Calu3 (cell line): ENCODE measurements around the gene PPME1. TPM values are rescaled to one million over a fixed set of nuclear protein-coding genes. Genes with fewer than 3 reads are reported as not detected.
A peak's percentile ranks its signal among the peaks of the same experiment; 100 is the strongest.

Experiments
- BruUV-seq: library from RNA; stranded (reverse); fragments of 400-500 nt; replicated peaks from 2 replicates; lab custom pipeline; 2021; lab: Mats Ljungman, UMichigan
- CTCF ChIA-PET: fragments of 300-600 bp; sonication (Branson Sonifier 250); formaldehyde crosslinking; loops from one replicate; lab custom pipeline; 2022; ENCODE audit warnings: antibody characterized with exemption; lab: Charles Lee
- DNase-seq: peaks from one replicate; pipeline ENCODE4 v3.0.0; 2022
- H3K27ac Mint-ChIP-seq: one replicate; pipeline ENCODE4 v1.8.0; 2022; ENCODE audit warnings: mixed read lengths; ENCODE audit not compliant: unreplicated experiment
- H3K27me3 Mint-ChIP-seq: one replicate; pipeline ENCODE4 v1.8.0; 2022; ENCODE audit warnings: mixed read lengths; ENCODE audit not compliant: unreplicated experiment
- H3K36me3 Mint-ChIP-seq: one replicate; pipeline ENCODE4 v1.8.0; 2022; ENCODE audit warnings: mild to moderate bottlenecking, moderate library complexity, mixed read lengths; ENCODE audit not compliant: insufficient read depth, unreplicated experiment
- H3K4me1 Mint-ChIP-seq: one replicate; pipeline ENCODE4 v1.8.0; 2022; ENCODE audit warnings: mild to moderate bottlenecking, low read depth, mixed read lengths; ENCODE audit not compliant: unreplicated experiment
- H3K4me3 Mint-ChIP-seq: one replicate; pipeline ENCODE4 v1.8.0; 2022; ENCODE audit warnings: mild to moderate bottlenecking, low read depth, moderate library complexity, mixed read lengths; ENCODE audit not compliant: unreplicated experiment
- H3K9me3 Mint-ChIP-seq: one replicate; pipeline ENCODE4 v1.8.0; 2022; ENCODE audit warnings: low read depth, mixed read lengths; ENCODE audit not compliant: unreplicated experiment
- intact Hi-C: fragments of 100-400 bp; cut with micrococcal nuclease; formaldehyde crosslinking; loops from one replicate; pipeline ENCODE4 v1.10.0; 2022; ENCODE audit not compliant: unreplicated experiment
- total RNA-seq: library from RNA; stranded (reverse); gene quantifications from 2 replicates; pipeline ENCODE4 v1.2.3, GENCODE V29; 2022
- TF ChIP-seq, protein P1 (sequence below): fragments of 200-600 bp; IDR thresholded peaks from one replicate; pipeline ENCODE4 v1.8.0; 2022; ENCODE audit warnings: antibody characterized with exemption; ENCODE audit not compliant: unreplicated experiment

The PPME1 gene
- total RNA-seq, 1 experiment from 2014 or later: 55.0 TPM

DNA sequence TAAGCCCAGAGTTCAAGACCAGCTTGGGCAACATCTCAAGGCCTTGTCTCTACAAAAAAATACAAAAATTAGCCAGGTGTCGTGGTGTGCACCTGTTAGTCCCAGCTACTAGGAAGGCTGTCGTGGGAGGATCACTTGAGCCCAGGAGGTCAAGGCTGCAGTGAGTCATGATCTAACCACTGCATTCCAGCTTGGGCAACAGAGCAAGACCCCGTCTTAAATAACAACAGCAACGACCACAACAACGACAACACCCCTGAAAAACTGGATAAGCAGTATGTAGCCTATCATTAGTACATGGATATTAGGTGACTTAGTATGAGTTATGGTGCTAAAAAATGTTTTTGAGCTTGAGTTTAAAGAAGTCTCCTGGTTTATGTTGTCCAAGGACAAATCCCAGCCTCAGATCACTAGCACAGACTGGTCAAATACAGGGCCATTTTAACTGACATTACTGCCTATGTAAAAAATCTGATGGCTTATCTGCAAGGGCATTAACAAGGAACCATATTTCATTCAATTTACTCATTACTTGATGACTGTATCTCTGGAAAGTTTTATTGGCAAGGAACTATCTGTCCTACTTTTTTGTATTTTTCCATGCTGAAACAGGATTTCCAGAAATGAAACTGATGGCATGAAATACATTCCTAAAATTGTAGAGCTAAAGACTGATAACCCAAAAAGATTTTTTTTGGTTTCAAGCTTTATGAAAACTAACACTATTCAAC, 23.7 kb upstream of the PPME1 start:
- no peaks in the 10 kb centered on the region for H3K9me3 Mint-ChIP-seq
- TF ChIP-seq, protein P1, sequence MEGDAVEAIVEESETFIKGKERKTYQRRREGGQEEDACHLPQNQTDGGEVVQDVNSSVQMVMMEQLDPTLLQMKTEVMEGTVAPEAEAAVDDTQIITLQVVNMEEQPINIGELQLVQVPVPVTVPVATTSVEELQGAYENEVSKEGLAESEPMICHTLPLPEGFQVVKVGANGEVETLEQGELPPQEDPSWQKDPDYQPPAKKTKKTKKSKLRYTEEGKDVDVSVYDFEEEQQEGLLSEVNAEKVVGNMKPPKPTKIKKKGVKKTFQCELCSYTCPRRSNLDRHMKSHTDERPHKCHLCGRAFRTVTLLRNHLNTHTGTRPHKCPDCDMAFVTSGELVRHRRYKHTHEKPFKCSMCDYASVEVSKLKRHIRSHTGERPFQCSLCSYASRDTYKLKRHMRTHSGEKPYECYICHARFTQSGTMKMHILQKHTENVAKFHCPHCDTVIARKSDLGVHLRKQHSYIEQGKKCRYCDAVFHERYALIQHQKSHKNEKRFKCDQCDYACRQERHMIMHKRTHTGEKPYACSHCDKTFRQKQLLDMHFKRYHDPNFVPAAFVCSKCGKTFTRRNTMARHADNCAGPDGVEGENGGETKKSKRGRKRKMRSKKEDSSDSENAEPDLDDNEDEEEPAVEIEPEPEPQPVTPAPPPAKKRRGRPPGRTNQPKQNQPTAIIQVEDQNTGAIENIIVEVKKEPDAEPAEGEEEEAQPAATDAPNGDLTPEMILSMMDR: no peak
- H3K27ac Mint-ChIP-seq: no peak overlapping the region
- H3K27me3 Mint-ChIP-seq: no peaks in the 10 kb centered on the region
- peaks cover 9% of the 10 kb centered on the region for H3K4me1 Mint-ChIP-seq
- intact Hi-C loops: no loop called here
- H3K4me3 Mint-ChIP-seq: no peak overlapping the region
- no peaks in the 10 kb centered on the region for H3K36me3 Mint-ChIP-seq
- no TSS peak for BruUV-seq
- peak; percentile 36 for DNase-seq
- CTCF ChIA-PET: interaction anchor here (1.0 to 1.7 kb wide), 2 partner anchors 13 to 73 kb away, joined by 3 to 4 read pairs; no protein-coding TSS in a partner anchor

DNA sequence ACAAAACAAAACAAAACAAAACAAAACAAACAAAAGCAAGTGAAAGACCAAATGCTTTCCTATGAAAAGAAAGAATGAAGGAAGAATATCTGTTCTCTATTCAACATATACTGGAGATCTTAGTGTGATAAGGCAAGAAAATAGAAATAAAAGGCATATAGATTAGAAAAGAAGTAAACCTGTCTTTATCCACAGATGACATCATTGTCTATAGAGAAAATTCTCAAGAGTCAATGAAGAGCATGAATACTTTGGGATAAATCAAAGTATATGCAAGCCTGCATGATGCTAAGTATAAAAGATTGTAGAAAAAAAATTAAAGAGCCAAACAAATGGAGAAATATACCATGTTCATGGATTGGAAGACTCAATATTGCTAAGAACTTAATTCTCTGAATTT, 17.9 kb upstream of the PPME1 start:
- no peak overlapping the region for H3K27ac Mint-ChIP-seq
- intact Hi-C loops: no loop called here
- no peak overlapping the region for H3K4me3 Mint-ChIP-seq
- H3K36me3 Mint-ChIP-seq: no peaks in the 10 kb centered on the region
- TF ChIP-seq, protein P1: no peak
- peaks cover 2% of the 10 kb centered on the region for H3K9me3 Mint-ChIP-seq
- no peaks in the 10 kb centered on the region for H3K27me3 Mint-ChIP-seq
- H3K4me1 Mint-ChIP-seq: peaks cover 8% of the 10 kb centered on the region
- CTCF ChIA-PET: no interaction called here
- DNase-seq: no peak
- BruUV-seq: no TSS peak

DNA sequence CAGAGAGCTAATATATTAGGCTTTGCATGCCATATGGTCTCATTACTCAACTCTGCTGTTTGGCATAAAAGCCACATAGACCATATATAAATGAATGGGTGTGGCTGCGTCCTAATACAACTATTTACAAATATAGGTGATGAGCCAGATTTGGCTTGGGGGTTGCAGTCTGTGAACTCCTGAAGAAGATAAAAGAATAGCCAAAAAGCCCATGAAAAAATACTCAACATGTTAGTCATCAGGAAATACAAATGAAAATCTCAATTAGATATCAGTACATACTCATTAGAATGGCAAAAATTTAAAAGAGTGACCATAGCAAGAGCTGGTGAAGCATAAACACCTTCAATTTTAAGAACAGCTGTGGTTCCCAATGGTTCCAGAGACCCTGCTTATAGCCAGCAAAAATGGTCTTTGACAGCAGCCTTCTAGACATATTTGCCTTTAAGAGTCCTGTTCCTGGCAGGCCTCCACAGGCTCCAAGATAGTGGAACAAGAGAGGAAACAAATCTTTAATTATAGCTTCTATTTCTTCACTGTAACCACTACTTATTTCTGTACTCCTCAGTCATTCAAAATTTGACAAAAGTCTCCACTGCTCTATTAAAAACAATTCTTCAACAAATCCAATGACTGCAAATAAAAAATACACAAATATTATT, 16.3 kb upstream of the PPME1 start:
- intact Hi-C loops: no loop called here
- Mint-ChIP-seq H3K36me3 (no peaks in the 10 kb centered on the region), H3K4me3 (no peak overlapping the region), H3K27ac (no peak overlapping the region), H3K27me3 (no peaks in the 10 kb centered on the region), H3K4me1 (no peaks in the 10 kb centered on the region), H3K9me3 (peaks cover 2% of the 10 kb centered on the region)
- no peak for DNase-seq
- BruUV-seq: no TSS peak
- TF ChIP-seq, protein P1: no peak
- CTCF ChIA-PET: no interaction called here

DNA sequence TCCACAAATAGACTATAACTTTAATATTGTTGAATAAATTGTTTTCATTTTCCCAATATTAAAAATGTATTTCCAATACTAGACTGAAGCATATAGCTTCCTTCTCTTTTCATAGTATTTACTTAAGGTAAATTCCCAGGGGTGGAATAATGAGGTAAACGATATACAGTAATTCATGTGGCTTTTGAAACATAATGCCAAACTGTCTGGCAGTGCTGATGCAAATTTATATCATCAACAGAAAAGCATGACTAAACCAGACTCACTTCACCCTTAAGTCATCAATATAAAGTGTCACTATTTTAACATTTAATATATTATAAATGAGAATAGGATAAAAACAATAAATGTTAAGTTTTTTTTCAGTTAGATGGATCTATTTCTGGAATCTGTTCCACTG, 13.9 kb upstream of the PPME1 start:
- no peaks in the 10 kb centered on the region for H3K36me3 Mint-ChIP-seq
- peaks cover 2% of the 10 kb centered on the region for H3K9me3 Mint-ChIP-seq
- CTCF ChIA-PET: no interaction called here
- no peaks in the 10 kb centered on the region for H3K27me3 Mint-ChIP-seq
- no peak overlapping the region for H3K4me3 Mint-ChIP-seq
- no peak overlapping the region for H3K27ac Mint-ChIP-seq
- no TSS peak for BruUV-seq
- TF ChIP-seq, protein P1: no peak
- intact Hi-C loops: no loop called here
- DNase-seq: no peak
- no peaks in the 10 kb centered on the region for H3K4me1 Mint-ChIP-seq
